Esophagus (tissue), 2 donors: ENCODE measurements around the gene INHBE. TPM values are rescaled to one million over a fixed set of nuclear protein-coding genes. Genes with fewer than 3 reads are reported as not detected.
"Not testable (repeated sequence)": the region's sequence is repeated elsewhere in the genome, so short reads cannot be mapped to it uniquely, and the experiment has no call there.

Experiments
- H3K27ac ChIP-seq, 2 donors: one replicate each; pipeline ENCODE4 v1.5.1; 2013; ENCODE audit warnings: low read depth in 2 of 2, mild to moderate bottlenecking in 2 of 2, inconsistent platforms in 1 of 2, low read length in 1 of 2, moderate library complexity in 1 of 2
- H3K27me3 ChIP-seq, 2 donors: one replicate each; pipeline ENCODE4 v1.6.1; 2013; ENCODE audit warnings: low read length in 2 of 2, control low read depth in 1 of 2, mild to moderate bottlenecking in 1 of 2; ENCODE audit not compliant: insufficient read depth in 2 of 2, control insufficient read depth in 1 of 2
- H3K36me3 ChIP-seq, 2 donors: one replicate each; pipeline ENCODE4 v1.6.1; 2013; ENCODE audit warnings: low read length in 1 of 2; ENCODE audit not compliant: control insufficient read depth in 2 of 2, insufficient read depth in 2 of 2
- H3K4me1 ChIP-seq, 2 donors: one replicate each; pipeline ENCODE4 v1.6.1; 2013; ENCODE audit warnings: low read length in 1 of 2; ENCODE audit not compliant: control insufficient read depth in 2 of 2, insufficient read depth in 2 of 2
- H3K4me3 ChIP-seq, 2 donors: one replicate each; pipeline ENCODE4 v1.5.1; 2013; ENCODE audit warnings: low read length in 2 of 2, mild to moderate bottlenecking in 2 of 2, low read depth in 1 of 2, moderate library complexity in 1 of 2
- H3K9me3 ChIP-seq, 2 donors: one replicate each; pipeline ENCODE4 v1.6.1; 2013; ENCODE audit warnings: mild to moderate bottlenecking in 2 of 2, low read depth in 1 of 2, low read length in 1 of 2, moderate library complexity in 1 of 2; ENCODE audit not compliant: control insufficient read depth in 2 of 2, insufficient read depth in 1 of 2
- WGBS, 2 donors: extraction: QIAGEN DNeasy Blood & Tissue Kit; methylation state at CpG; one replicate each; pipeline ENCODE4 v1.1.7; 2013; 5-methylcytosine and 5-hydroxymethylcytosine counted together
- polyA plus RNA-seq, 2 donors: library from polyadenylated mRNA; stranded (reverse); fragments of 200-250 nt; gene quantifications; one replicate each; pipeline ENCODE4 v1.2.3, GENCODE V29; 2013
- donor health status: healthy with polysubstance abuse.
- donor health status: Bipolar disorder and iron deficiency.

Gene INHBE
- under 1 TPM in 1 of 2 donors, not detected in 1; 0.01 TPM for polyA plus RNA-seq

GRCh38 chr12:57454566-57455373 is at the start of gene INHBE:
INHBE (plus strand) TSS chr12:57455307; CDS start chr12:57455537, 230 bp downstream.
- Histone ChIP-seq H3K4me3 (no peak within 1 kb of the TSS), H3K27ac (no peak within 1 kb of the TSS), H3K27me3 (no peaks in the 10 kb centered on the region), H3K4me1 (no peaks in the 10 kb centered on the region), H3K9me3 (no peaks in the 10 kb centered on the region), H3K36me3 (no peaks in the 10 kb centered on the region)
- 65 to 70% methylated on average over 10 of the region's 10 CpGs for WGBS, 2 donors

- no peaks in the 10 kb centered on the region for H3K4me1 ChIP-seq
- H3K4me3 ChIP-seq: no peak overlapping the region
- no peaks in the 10 kb centered on the region for H3K9me3 ChIP-seq
- H3K36me3 ChIP-seq: no peaks in the 10 kb centered on the region
- 96 to 99% methylated on average over 4 of the region's 4 CpGs for WGBS, 2 donors
- no peaks in the 10 kb centered on the region for H3K27me3 ChIP-seq
- no peak overlapping the region for H3K27ac ChIP-seq
Measured at GRCh38 chr12:57410534-57410933, 44.6 kb upstream of the INHBE start.

GRCh38 chr12:57414160-57414559 is 40.9 kb upstream of the INHBE start:
- H3K9me3 ChIP-seq, H3K4me3 ChIP-seq, H3K36me3 ChIP-seq, H3K4me1 ChIP-seq, H3K27me3 ChIP-seq, H3K27ac ChIP-seq: not testable (repeated sequence)
- 87 to 91% methylated on average over 6 of the region's 6 CpGs for WGBS, 2 donors

GRCh38 chr12:57415088-57415487 is 40.0 kb upstream of the INHBE start:
- Histone ChIP-seq H3K27ac (no peak overlapping the region), H3K36me3 (no peaks in the 10 kb centered on the region), H3K9me3 (no peaks in the 10 kb centered on the region), H3K4me1 (no peaks in the 10 kb centered on the region), H3K4me3 (no peak overlapping the region), H3K27me3 (no peaks in the 10 kb centered on the region)
- WGBS, 2 donors: 88 to 92% methylated on average over 2 of the region's 2 CpGs

- no peak overlapping the region for H3K4me3 ChIP-seq
- H3K27ac ChIP-seq: no peak overlapping the region
- H3K27me3 ChIP-seq: no peaks in the 10 kb centered on the region
- H3K9me3 ChIP-seq: no peaks in the 10 kb centered on the region
- H3K36me3 ChIP-seq: no peaks in the 10 kb centered on the region
- 91 to 92% methylated on average over 8 of the region's 8 CpGs for WGBS, 2 donors
- H3K4me1 ChIP-seq: no peaks in the 10 kb centered on the region
Measured at GRCh38 chr12:57416039-57416996, 38.8 kb upstream of the INHBE start.

GRCh38 chr12:57418255-57418654 is 36.9 kb upstream of the INHBE start:
- Histone ChIP-seq H3K36me3 (peaks cover 0 to 2% of the 10 kb centered on the region in 2 donors), H3K9me3 (no peaks in the 10 kb centered on the region), H3K4me3 (no peak overlapping the region), H3K27ac (no peak overlapping the region), H3K4me1 (no peaks in the 10 kb centered on the region), H3K27me3 (no peaks in the 10 kb centered on the region)
- WGBS, 2 donors: 81 to 92% methylated on average over 9 of the region's 9 CpGs

GRCh38 chr12:57419495-57419894 is 35.6 kb upstream of the INHBE start:
- no peak overlapping the region for H3K4me3 ChIP-seq
- no peaks in the 10 kb centered on the region for H3K27me3 ChIP-seq
- no peak overlapping the region for H3K27ac ChIP-seq
- 95 to 100% methylated on average over 2 of the region's 2 CpGs for WGBS, 2 donors
- no peaks in the 10 kb centered on the region for H3K4me1 ChIP-seq
- no peaks in the 10 kb centered on the region for H3K9me3 ChIP-seq
- H3K36me3 ChIP-seq: peaks cover 0 to 2% of the 10 kb centered on the region in 2 donors

GRCh38 chr12:57420482-57420881 is 34.6 kb upstream of the INHBE start:
- Histone ChIP-seq H3K27me3 (no peaks in the 10 kb centered on the region), H3K36me3 (peaks cover 0 to 4% of the 10 kb centered on the region in 2 donors), H3K4me1 (no peaks in the 10 kb centered on the region), H3K9me3 (no peaks in the 10 kb centered on the region), H3K27ac (no peak overlapping the region), H3K4me3 (no peak overlapping the region)
- 96 to 97% methylated on average over 5 of the region's 5 CpGs for WGBS, 2 donors

- not testable (repeated sequence) for H3K4me1 ChIP-seq, H3K4me3 ChIP-seq, H3K27ac ChIP-seq, H3K9me3 ChIP-seq, H3K27me3 ChIP-seq, H3K36me3 ChIP-seq
- WGBS, 2 donors: 96 to 97% methylated on average over 10 of the region's 10 CpGs
Measured at GRCh38 chr12:57426948-57427347, 28.2 kb upstream of the INHBE start.
